ENCODE measurements around the gene C11orf97.
A peak's percentile ranks its signal among the peaks of the same experiment; 100 is the strongest.
"Not testable (repeated sequence)": the region's sequence is repeated elsewhere in the genome, so short reads cannot be mapped to it uniquely, and the experiment has no call there.

The C11orf97 gene

DNA sequence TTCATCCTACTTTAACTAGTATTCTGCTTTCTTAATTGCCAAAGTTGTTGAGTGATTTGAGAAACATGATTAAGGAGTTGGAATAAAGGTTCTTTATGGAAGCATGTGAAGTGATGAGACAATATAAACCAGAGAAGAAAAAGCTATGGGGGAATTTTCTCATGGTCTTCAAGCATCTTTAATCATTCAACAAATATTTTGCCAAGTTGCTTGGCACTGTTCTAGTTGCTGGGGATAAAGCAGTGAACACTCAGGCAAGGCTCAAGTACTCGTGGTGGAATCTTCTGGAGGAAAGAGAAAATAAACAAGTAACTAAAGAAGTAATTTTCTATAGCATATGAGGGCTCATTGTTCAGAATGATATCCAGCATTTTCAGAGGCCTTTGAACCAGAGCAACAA is 45.7 kb downstream of the C11orf97 start:
- no peak for DNase-seq (ENCODE audit: low read depth)

DNA sequence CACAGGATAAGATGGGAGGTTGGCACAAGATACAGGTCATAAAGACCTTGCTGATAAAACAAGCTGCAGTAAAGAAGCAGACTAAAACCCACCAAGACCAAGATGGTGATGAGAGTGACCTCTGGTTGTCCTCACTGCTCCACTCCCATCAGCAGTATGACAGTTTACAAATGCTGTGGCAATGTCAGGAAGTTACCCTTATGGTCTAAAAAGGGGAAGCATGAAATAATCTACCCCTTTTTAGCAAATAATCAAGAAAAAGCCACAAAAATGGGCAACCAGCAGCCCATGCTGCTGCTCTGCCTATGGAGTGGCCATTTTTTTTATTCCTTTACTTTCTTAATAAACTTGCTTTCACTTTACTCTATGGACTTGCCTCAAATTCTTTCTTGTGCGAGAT is 46.2 kb downstream of the C11orf97 start:
- DNase-seq (ENCODE audit: low read depth), result no peak

DNA sequence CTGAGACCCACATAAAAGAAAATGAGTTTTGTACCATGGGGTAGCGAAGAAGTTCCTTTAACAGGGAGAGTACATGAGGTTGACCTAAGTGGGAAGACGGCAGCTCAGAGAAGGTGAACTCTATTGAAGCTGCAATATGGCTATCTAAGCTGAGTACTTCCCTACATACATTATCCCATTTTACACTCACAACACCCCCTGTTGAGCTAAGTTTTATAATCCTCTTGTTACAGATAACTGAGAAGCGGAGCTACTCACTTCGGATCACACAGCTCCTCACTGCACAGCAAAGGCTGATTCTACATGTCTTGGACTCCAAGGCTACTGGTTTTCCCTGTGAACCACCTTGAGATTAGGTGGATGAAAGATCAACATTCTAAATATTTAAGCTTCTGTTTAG is 46.7 kb downstream of the C11orf97 start:
- no peak for DNase-seq (ENCODE audit: low read depth)

DNA sequence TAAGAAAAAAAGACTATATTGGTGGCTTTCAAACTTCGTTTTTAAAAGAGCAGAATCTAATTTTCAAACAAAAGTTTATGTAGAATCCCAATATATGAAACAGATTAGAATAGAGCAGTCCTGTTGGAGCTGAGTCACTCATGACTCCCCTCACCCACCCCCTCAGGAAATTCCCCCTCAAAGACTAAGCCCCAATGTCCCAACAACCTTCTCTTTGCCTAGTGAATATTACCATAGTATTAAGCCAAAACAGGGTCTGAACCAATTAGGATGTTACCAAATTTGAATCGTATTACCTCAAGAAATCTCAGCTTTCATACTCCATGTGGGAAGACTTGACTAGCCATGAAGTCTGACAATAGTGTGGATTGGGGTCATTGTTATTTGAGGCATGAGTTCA is 47.1 kb downstream of the C11orf97 start:
- DNase-seq (ENCODE audit: low read depth), result no peak

DNA sequence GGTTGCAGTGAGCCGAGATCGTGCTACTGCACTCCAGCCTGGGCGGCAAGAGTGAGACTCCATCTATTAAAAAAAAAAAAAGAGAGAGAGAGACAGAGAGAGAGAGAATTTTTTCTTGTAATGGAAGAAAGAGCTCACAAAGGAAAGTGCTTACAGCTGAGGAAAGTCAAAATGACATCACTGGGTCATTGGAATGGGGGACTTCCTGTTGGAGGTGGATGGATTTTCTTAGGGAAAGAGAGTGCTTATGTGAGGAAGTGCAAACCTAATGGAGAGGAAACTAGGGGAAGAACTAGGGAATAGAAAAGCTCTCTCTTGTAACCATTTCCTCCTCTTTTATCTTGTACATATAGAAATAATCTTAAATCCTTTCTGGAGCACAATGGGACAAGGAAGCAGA is 48.6 kb downstream of the C11orf97 start:
- DNase-seq (ENCODE audit: low read depth), result no peak

DNA sequence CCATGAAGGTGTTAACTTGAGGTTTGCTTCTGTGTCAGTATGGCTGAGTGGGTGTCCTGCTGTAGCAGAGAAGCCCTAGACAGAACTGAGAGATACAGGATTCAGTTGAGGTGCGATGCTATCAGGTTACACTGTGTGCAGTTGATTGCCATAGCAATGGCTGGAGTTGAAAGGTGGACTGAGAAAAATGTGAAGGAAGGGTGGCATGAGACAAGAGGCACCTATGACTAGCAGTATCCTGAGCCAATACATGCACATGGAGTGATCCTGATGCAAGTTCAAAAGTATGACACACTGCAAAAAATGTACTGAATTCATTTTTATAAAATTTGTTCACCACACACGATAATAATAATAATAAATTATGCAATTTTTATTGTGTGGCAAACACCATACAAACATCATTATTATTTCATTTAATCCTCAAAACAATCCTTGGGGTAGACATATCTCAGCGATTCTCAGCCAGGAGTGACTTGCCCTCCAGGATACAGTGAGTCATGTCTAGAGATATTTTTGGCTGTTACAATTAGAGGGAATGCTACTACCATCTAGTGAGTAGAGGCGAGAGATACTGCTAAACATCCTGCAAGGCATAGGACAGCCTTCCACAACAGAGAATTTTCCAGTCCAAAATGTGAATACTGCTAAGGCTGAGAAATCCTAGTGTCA is 51.1 kb downstream of the C11orf97 start:
- DNase-seq (ENCODE audit: low read depth), result peak; percentile 48

DNA sequence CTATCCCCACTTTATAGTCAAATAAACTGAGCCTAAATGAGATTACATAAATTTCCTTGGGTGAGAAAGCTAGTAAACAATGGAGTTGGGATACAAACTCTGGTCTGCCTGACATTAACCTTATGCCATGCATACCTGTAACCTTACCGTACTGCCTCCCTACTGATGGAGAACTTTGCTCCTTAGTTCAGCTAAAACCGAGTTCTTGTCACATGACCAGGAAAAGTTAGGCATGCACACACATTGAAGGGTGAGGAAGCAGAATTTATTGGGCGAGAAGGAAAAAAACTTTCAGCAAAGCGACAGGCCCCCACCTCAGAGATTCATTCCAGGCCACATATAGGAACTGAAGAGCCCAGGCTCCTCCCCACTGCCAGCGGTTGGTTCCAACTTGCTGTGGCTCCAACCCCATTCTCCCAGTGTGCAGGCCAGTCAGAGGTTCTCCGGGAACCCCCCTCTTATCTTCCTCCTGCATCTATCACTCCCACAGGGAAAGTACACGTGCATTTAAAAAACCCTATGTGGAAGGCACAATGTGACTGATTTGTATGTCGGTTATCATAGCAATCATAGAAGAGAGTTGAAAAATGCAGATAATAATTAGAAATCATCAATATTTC is 51.7 kb downstream of the C11orf97 start:
- DNase-seq (ENCODE audit: low read depth), result no peak

DNA sequence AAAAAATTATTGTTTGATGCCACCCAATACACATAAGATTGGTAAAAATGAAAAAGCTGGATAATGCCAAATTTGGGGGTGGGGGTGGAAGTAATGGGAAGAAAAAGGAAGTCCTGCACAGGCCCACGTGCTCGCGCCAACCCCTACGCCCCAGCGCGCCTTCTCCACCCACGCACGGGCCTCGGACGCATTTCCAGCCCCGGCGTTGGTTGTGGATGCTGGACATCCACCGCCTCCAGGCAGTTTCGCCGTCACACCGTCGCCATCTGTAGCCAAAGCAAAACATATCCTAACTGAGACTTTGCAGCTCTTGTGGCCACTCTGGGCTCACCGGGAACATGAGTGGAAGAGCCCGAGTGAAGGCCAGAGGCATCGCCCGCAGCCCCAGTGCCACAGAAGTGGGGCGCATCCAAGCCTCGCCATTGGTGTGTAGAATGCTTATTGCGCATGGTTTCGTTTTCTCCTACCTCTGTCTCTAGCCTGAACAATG is 55.0 kb downstream of the C11orf97 start, which contains the start of gene PIWIL4:
PIWIL4 (plus strand) TSS at position 188 of the 490 bp plus-strand sequence; CDS start at position 339, 151 bp downstream.
- no peak for DNase-seq (ENCODE audit: low read depth)

DNA sequence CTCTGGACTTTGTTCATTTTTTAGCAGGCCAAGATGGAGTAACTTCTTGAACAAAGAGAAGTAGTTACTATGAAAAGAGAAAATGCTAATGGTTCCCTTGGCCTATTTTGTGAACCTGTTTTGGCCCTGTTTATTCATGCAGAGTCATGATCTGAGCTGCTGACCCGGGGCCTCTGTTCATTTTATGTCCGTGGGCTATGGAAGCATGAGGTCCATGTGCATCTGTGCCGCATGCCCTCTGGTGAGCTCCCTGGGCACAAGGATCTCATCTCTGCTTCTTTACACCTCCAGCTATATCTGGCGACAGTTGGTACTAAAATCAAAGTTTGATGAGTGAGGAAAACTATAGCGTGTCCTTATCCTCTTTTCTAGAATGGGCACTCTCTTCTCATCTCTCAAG is 55.9 kb downstream of the C11orf97 start:
- DNase-seq (ENCODE audit: low read depth), result no peak

DNA sequence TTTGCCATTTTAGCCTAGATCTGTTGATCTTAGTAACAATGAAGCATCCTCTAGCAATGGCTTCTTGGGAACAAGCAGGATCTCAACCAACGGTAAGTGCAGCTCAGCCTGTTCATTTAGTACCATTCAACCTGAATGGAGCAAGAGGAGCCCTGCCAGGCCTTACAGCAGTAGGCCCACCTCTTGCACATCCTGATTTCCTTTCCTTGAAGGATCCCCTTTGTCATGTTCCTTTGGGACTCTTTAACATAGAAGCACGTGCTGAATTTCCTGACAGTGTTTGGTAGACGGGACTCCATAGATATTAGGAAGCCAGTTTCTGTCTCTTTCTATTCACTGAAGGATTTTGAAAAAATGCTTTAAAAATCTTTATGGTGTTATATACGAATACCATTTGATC is 56.5 kb downstream of the C11orf97 start:
- no peak for DNase-seq (ENCODE audit: low read depth)

DNA sequence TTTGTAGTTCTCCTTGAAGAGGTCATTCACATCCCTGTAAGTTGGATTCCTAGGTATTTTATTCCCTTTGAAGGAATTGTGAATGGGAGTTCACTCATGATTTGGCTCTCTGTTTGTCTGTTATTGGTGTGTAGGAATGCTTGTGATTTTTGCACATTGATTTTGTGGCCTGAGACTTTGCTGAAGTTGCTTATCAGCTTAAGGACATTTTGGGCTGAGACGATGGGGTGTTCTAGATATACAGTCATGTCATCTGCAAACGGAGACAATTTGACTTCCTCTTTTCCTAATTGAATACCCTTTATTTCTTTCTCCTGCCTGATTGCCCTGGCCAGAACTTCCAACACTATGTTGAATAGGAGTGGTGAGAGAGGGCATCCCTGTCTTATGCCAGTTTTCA is 60.7 kb downstream of the C11orf97 start:
- DNase-seq (ENCODE audit: low read depth), result not testable (repeated sequence)

DNA sequence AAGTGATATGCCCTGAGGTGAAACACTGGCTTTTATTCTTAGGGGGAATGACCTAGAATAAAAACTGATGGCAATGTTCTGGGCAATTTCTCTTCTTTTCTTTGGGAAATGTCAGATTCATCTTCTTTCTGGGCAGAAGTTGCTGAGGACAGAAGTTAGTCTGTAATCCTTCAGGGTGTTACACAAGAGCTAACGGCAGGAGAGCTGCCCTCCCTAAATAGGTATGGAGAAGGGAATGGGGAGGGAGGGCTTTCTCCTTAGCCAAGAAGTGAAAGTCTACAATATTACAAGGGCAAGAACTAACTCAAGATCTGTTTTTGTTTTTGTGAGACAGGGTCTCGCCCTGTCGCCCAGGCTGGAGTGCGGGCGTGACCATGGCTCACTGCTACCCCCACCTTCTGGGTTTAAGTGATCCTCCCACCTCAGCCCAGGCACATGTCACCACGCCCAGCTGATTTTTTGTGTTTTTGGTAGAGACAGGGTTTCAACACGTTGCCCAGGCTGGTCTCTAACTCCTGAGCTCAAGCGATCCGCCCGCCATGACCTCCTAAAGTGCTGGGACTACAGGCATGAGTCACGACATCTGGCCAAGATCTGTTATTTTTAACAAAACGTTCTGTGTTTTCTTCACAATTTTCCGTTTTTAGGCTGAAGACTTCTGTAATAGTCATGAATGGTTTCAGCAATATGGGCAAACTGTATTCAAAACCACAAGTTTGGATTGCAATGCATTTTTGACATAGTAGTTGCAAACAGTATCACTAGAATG is 62.1 kb downstream of the C11orf97 start:
- DNase-seq (ENCODE audit: low read depth), result peak; percentile 84

DNA sequence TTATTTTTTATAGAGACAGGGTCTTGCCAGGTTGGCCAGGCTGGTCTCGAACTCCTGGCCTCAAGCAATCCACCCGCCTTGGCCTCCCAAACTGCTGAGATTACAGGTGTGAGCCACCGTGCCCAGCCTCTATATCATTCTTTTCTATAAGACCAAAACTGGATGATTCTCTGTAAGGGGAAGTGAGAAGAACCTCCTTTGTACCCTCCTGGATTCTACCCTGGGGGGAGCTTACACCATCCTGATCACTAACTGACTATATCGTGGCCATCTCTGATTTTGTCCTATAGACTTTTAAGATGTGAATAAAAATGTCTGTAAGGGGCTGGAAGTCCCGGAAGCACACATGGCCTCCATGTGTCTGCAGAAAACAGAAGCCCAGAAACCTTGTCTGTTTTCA is 64.0 kb downstream of the C11orf97 start:
- DNase-seq (ENCODE audit: low read depth), result no peak

DNA sequence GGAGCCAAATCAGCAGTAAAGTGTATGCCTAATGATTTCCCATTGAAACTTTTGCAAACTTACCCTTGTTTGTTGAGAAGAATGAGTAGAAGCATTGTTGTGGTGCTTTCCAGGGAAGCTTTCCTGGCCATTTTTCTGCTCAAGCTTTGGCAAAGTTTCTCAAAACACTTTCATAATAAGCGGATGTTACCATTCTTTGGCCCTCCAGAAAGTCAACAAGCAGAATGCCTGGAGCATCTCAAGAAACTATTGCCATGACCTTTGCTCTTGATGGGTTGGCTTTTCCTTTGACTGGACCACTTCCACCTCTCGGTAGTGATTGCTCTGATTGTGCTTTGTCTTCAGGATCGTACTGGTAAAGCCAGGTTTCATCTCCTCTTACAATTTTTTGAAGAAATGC is 65.6 kb downstream of the C11orf97 start:
- DNase-seq (ENCODE audit: low read depth), result no peak
